H9 (cell line): Measurements from ENCODE around the gene MRTO4. TPM values are rescaled to one million over a fixed set of nuclear protein-coding genes. Genes with fewer than 3 reads are reported as not detected.
"Not testable (repeated sequence)": the region's sequence is repeated elsewhere in the genome, so short reads cannot be mapped to it uniquely, and the experiment has no call there.

ENCODE experiments used
- DNase-seq: peaks from one replicate; pipeline ENCODE4 v3.0.0-alpha.2; 2017
- H2AFZ ChIP-seq: one replicate; pipeline ENCODE4 v1.6.1; 2013; ENCODE audit warnings: mild to moderate bottlenecking, low read length, control low read depth, moderate library complexity
- H2AK5ac ChIP-seq: 2 replicates; pipeline ENCODE4 v1.6.1; 2013; ENCODE audit warnings: low read length, control low read depth, mixed read lengths; ENCODE audit not compliant: insufficient read length
- H2BK120ac ChIP-seq: one replicate; pipeline ENCODE4 v1.6.1; 2013; ENCODE audit warnings: low read depth, mild to moderate bottlenecking, low read length, control low read depth, inconsistent platforms; ENCODE audit not compliant: poor library complexity, severe bottlenecking
- H2BK12ac ChIP-seq: 2 replicates; pipeline ENCODE4 v1.6.1; 2013; ENCODE audit warnings: low read length, control low read depth, mixed read lengths, low read depth; ENCODE audit not compliant: insufficient read length
- H2BK15ac ChIP-seq: 2 replicates; pipeline ENCODE4 v1.6.1; 2013; ENCODE audit warnings: low read depth, low read length, control low read depth
- H2BK20ac ChIP-seq: one replicate; pipeline ENCODE4 v1.6.1; 2013; ENCODE audit warnings: low read depth, mild to moderate bottlenecking, low read length, control low read depth, inconsistent platforms; ENCODE audit not compliant: poor library complexity, severe bottlenecking
- H2BK5ac ChIP-seq: 2 replicates; pipeline ENCODE4 v1.6.1; 2013; ENCODE audit warnings: low read length, control low read depth, mixed read lengths; ENCODE audit not compliant: insufficient read length
- H3K14ac ChIP-seq: 2 replicates; pipeline ENCODE4 v1.6.1; 2013; ENCODE audit warnings: low read length, control low read depth; ENCODE audit not compliant: insufficient read depth
- H3K18ac ChIP-seq: 2 replicates; pipeline ENCODE4 v1.6.1; 2013; ENCODE audit warnings: low read depth, mild to moderate bottlenecking, mixed read lengths, low read length, control low read depth; ENCODE audit not compliant: insufficient read length
- H3K23ac ChIP-seq: 2 replicates; pipeline ENCODE4 v1.6.1; 2013; ENCODE audit warnings: low read length, control low read depth, mixed read lengths, low read depth; ENCODE audit not compliant: insufficient read length
- H3K23me2 ChIP-seq: 2 replicates; pipeline ENCODE4 v1.6.1; 2013; ENCODE audit warnings: low read depth, mild to moderate bottlenecking, mixed read lengths, low read length, control low read depth; ENCODE audit not compliant: insufficient read length, poor library complexity, severe bottlenecking
- H3K27ac ChIP-seq: 2 replicates; pipeline ENCODE4 v1.5.1; 2013; ENCODE audit warnings: low read length, control low read depth, mixed read lengths, low read depth; ENCODE audit not compliant: insufficient read length
- H3K27me3 ChIP-seq: 2 replicates; pipeline ENCODE4 v1.6.1; 2013; ENCODE audit warnings: low read length, control low read depth, inconsistent platforms; ENCODE audit not compliant: insufficient read depth
- H3K4ac ChIP-seq: 2 replicates; pipeline ENCODE4 v1.6.1; 2013; ENCODE audit warnings: low read depth, mild to moderate bottlenecking, control low read depth, inconsistent platforms, low read length, moderate library complexity
- H3K4me1 ChIP-seq: 2 replicates; pipeline ENCODE4 v1.6.1; 2013; ENCODE audit warnings: low read length, control low read depth, inconsistent platforms; ENCODE audit not compliant: insufficient read depth
- H3K4me2 ChIP-seq: 2 replicates; pipeline ENCODE4 v1.6.1; 2013; ENCODE audit warnings: low read length, control low read depth, mixed read lengths; ENCODE audit not compliant: insufficient read length, insufficient read depth
- H3K56ac ChIP-seq: 2 replicates; pipeline ENCODE4 v1.6.1; 2013; ENCODE audit warnings: low read depth, mild to moderate bottlenecking, mixed read lengths, low read length, control low read depth; ENCODE audit not compliant: insufficient read length
- H3K79me1 ChIP-seq: 2 replicates; pipeline ENCODE4 v1.6.1; 2013; ENCODE audit warnings: low read depth, mild to moderate bottlenecking, moderate library complexity, low read length, control low read depth, inconsistent platforms; ENCODE audit not compliant: insufficient read depth, poor library complexity, severe bottlenecking
- H3K79me2 ChIP-seq: 2 replicates; pipeline ENCODE4 v1.6.1; 2013; ENCODE audit warnings: low read length, control low read depth, inconsistent platforms; ENCODE audit not compliant: insufficient read depth
- H3K9ac ChIP-seq: 2 replicates; pipeline ENCODE4 v1.6.1; 2013; ENCODE audit warnings: low read length, control low read depth, mixed read lengths; ENCODE audit not compliant: insufficient read length; ENCODE audit errors: extremely low read depth
- H3K9me3 ChIP-seq: one replicate; pipeline ENCODE4 v1.6.1; 2013; ENCODE audit warnings: low read depth, low read length, inconsistent platforms; ENCODE audit not compliant: control insufficient read depth
- H3T11ph ChIP-seq: one replicate; pipeline ENCODE4 v1.6.1; 2013; ENCODE audit warnings: mild to moderate bottlenecking, low read length, control low read depth, inconsistent platforms
- H4K20me1 ChIP-seq: one replicate; pipeline ENCODE4 v1.6.1; 2013; ENCODE audit not compliant: control insufficient read depth, insufficient read length, insufficient read depth
- H4K5ac ChIP-seq: 2 replicates; pipeline ENCODE4 v1.6.1; 2013; ENCODE audit warnings: low read depth, mild to moderate bottlenecking, mixed read lengths, low read length, control low read depth; ENCODE audit not compliant: insufficient read length
- H4K8ac ChIP-seq: replicated peaks from 2 replicates; pipeline ENCODE4 v1.6.1; 2013; ENCODE audit warnings: low read length, control low read depth, mixed read lengths, low read depth; ENCODE audit not compliant: insufficient read length
- H4K91ac ChIP-seq: 2 replicates; pipeline ENCODE4 v1.6.1; 2013; ENCODE audit warnings: low read depth, mild to moderate bottlenecking, moderate library complexity, mixed read lengths, low read length, control low read depth; ENCODE audit not compliant: insufficient read length
- H3K27ac Mint-ChIP-seq, 3 experiments: 2 replicates in 2 of 3; 3 replicates in 1 of 3; pipeline ENCODE4 v1.8.0; 2020 to 2021; ENCODE audit warnings: mixed read lengths in 3 of 3, mild to moderate bottlenecking in 1 of 3, moderate library complexity in 1 of 3
- H3K27me3 Mint-ChIP-seq: 2 replicates; pipeline ENCODE4 v1.8.0; 2021; ENCODE audit warnings: low read depth, mild to moderate bottlenecking, moderate library complexity, mixed read lengths
- H3K36me3 Mint-ChIP-seq, 3 experiments: 2 replicates in 2 of 3; 3 replicates in 1 of 3; pipeline ENCODE4 v1.8.0; 2020 to 2021; ENCODE audit warnings: low read depth in 3 of 3, mixed read lengths in 3 of 3; ENCODE audit not compliant: insufficient read depth in 1 of 3
- H3K4me1 Mint-ChIP-seq, 2 experiments: 2 replicates each; pipeline ENCODE4 v1.8.0; 2020; ENCODE audit warnings: mixed read lengths in 2 of 2
- H3K4me3 Mint-ChIP-seq, 2 experiments: 2 replicates in 1 of 2; 3 replicates in 1 of 2; pipeline ENCODE4 v1.8.0; 2020 to 2021; ENCODE audit warnings: mild to moderate bottlenecking in 2 of 2, mixed read lengths in 2 of 2, moderate library complexity in 1 of 2
- H3K9me3 Mint-ChIP-seq, 2 experiments: 2 replicates in 1 of 2; 3 replicates in 1 of 2; pipeline ENCODE4 v1.8.0; 2020; ENCODE audit warnings: mild to moderate bottlenecking in 2 of 2, mixed read lengths in 2 of 2, moderate library complexity in 1 of 2
- CTCF ChIP-seq: fragments of 200-600 bp; sonication (generic); conservative IDR thresholded peaks from 3 replicates; pipeline ENCODE4 v1.8.0; 2021; ENCODE audit warnings: antibody characterized with exemption, mild to moderate bottlenecking
- WGBS: extraction: QIAGEN DNeasy Blood & Tissue Kit; methylation state at CpG from one replicate; pipeline ENCODE4 v1.1.7; 2013; ENCODE audit warnings: missing lambda C conversion rate, low lambda C conversion rate, mixed read lengths; ENCODE audit not compliant: insufficient read length; ENCODE audit errors: extremely low coverage; 5-methylcytosine and 5-hydroxymethylcytosine counted together
- total RNA-seq: library from RNA; stranded (reverse); gene quantifications from 2 replicates; pipeline ENCODE4 v1.2.1, GENCODE V29; 2021

MRTO4 gene
- total RNA-seq, 1 experiment from 2014 or later, result 78.3 TPM

- peaks cover 38 to 69% (median 54%) of the 10 kb centered on the region in 3 experiments; a peak in 6 of 7 replicates for H3K36me3 Mint-ChIP-seq
Measured at GRCh38 chr1:19255288-19255687, 3.7 kb downstream of the MRTO4 start.

GRCh38 chr1:19256301-19256700 is 4.7 kb downstream of the MRTO4 start:
- not testable (repeated sequence) for H3K4ac ChIP-seq, H3T11ph ChIP-seq, H2BK5ac ChIP-seq, H2BK12ac ChIP-seq, H4K8ac ChIP-seq, H3K9me3 Mint-ChIP-seq, H3K27ac Mint-ChIP-seq, H3K79me1 ChIP-seq, H2BK120ac ChIP-seq, H3K4me1 ChIP-seq, H3K18ac ChIP-seq, H3K23ac ChIP-seq, H3K56ac ChIP-seq, H3K9me3 ChIP-seq, H3K27ac ChIP-seq, H3K27me3 Mint-ChIP-seq, H2AFZ ChIP-seq, H2BK20ac ChIP-seq, H3K4me2 ChIP-seq, H4K91ac ChIP-seq, DNase-seq, H4K20me1 ChIP-seq, H2AK5ac ChIP-seq, H3K14ac ChIP-seq, H3K4me3 Mint-ChIP-seq, H3K23me2 ChIP-seq, H3K9ac ChIP-seq, H3K27me3 ChIP-seq, H2BK15ac ChIP-seq, H4K5ac ChIP-seq
- no CpG with 5 or more reads among the region's 5 CpGs for WGBS
- Mint-ChIP-seq H3K4me1 (peaks cover 12 to 13% of the 10 kb centered on the region in 2 experiments), H3K36me3 (peaks cover 38 to 74% (median 55%) of the 10 kb centered on the region in 3 experiments; a peak in 6 of 7 replicates)
- H3K79me2 ChIP-seq, result peaks cover 35% of the 10 kb centered on the region

More at GRCh38 chr1:19255288-19255687, 3.7 kb downstream of the MRTO4 start:
- no peak overlapping the region for H3K9ac ChIP-seq
- H3K4me2 ChIP-seq, result no peak overlapping the region
- no peak for TF ChIP-seq CTCF
- H2BK20ac ChIP-seq, result no peak overlapping the region
- H3K79me2 ChIP-seq, result peaks cover 45% of the 10 kb centered on the region
- Mint-ChIP-seq H3K27ac (no peak overlapping the region), H3K4me1 (peaks cover 18 to 20% of the 10 kb centered on the region in 2 experiments), H3K4me3 (no peak overlapping the region), H3K27me3 (no peaks in the 10 kb centered on the region), H3K9me3 (no peaks in the 10 kb centered on the region)
- H3K4me1 ChIP-seq, result peaks cover 4% of the 10 kb centered on the region; the same call in 1 of the 2 replicates
- peaks cover 8% of the 10 kb centered on the region for H3K79me1 ChIP-seq
- H3K4ac ChIP-seq, result no peak overlapping the region
- no peak overlapping the region for H2BK12ac ChIP-seq
- H4K5ac ChIP-seq, result no peak overlapping the region
- no peak overlapping the region for H3T11ph ChIP-seq
- no peak overlapping the region for H3K56ac ChIP-seq
- no peak overlapping the region for H2BK5ac ChIP-seq
- no peak overlapping the region for H2AFZ ChIP-seq
- no peak overlapping the region for H4K8ac ChIP-seq
- no peak overlapping the region for H2AK5ac ChIP-seq
- no peaks in the 10 kb centered on the region for H3K9me3 ChIP-seq
- no peak overlapping the region for H2BK15ac ChIP-seq
- no peak for DNase-seq
- no peak overlapping the region for H3K23ac ChIP-seq
- peaks cover 7% of the 10 kb centered on the region for H3K23me2 ChIP-seq
- no peaks in the 10 kb centered on the region for H3K27me3 ChIP-seq
- H4K91ac ChIP-seq, result no peak overlapping the region
- no peaks in the 10 kb centered on the region for H4K20me1 ChIP-seq
- no peak overlapping the region for H3K18ac ChIP-seq
- H3K27ac ChIP-seq, result no peak overlapping the region
- no peak overlapping the region for H2BK120ac ChIP-seq
- WGBS, result no CpG with 5 or more reads among the region's 4 CpGs
- H3K14ac ChIP-seq, result no peak overlapping the region
